Brain microvascular endothelial cell (primary cell): Measurements from ENCODE around the gene SLC9C1.

Experiments
- DNase-seq: peaks from one replicate; pipeline ENCODE4 v3.0.0-alpha.2; 2020
- H3K27ac ChIP-seq: fragments of 250-450 bp; sonication (Bioruptor Pico); 2 replicates; pipeline ENCODE4 v1.5.1; 2020; ENCODE audit warnings: mild to moderate bottlenecking, moderate library complexity
- H3K27me3 ChIP-seq: fragments of 250-450 bp; sonication (Bioruptor Pico); replicated peaks from 2 replicates; pipeline ENCODE4 v1.5.1; 2020; ENCODE audit warnings: mild to moderate bottlenecking
- H3K36me3 ChIP-seq: fragments of 250-450 bp; sonication (Bioruptor Pico); replicated peaks from 2 replicates; pipeline ENCODE4 v1.5.1; 2020; ENCODE audit warnings: mild to moderate bottlenecking
- H3K4me3 ChIP-seq: 2 replicates; pipeline ENCODE4 v1.5.1; 2011; ENCODE audit warnings: low read depth, mild to moderate bottlenecking, control low read depth, low read length, moderate library complexity
- CTCF ChIP-seq: IDR thresholded peaks from 2 replicates; pipeline ENCODE4 v1.5.1; 2011; ENCODE audit warnings: low read depth, mild to moderate bottlenecking, moderate library complexity, low read length, control low read depth, inconsistent platforms; ENCODE audit errors: missing control alignments
- in situ Hi-C: cut with HindIII; loops from 2 replicates; pipeline ENCODE4 v1.10.0; 2017; ENCODE audit warnings: low sequenced_read_pairs, low pct_ligation_motif_present

SLC9C1 gene

GRCh38 chr3:112132554-112132953, 161.5 kb downstream of the SLC9C1 start:
- H3K27ac ChIP-seq, result no peak overlapping the region

GRCh38 chr3:112132088-112132487, 161.9 kb downstream of the SLC9C1 start:
- in situ Hi-C loops, result no loop called here
- no peak for TF ChIP-seq CTCF
- DNase-seq, result no peak
- Histone ChIP-seq H3K4me3 (no peak overlapping the region), H3K36me3 (no peaks in the 10 kb centered on the region), H3K27ac (no peak overlapping the region), H3K27me3 (no peaks in the 10 kb centered on the region)

More at GRCh38 chr3:112132554-112132953, 161.5 kb downstream of the SLC9C1 start:
- no peak for TF ChIP-seq CTCF
- H3K36me3 ChIP-seq, result no peaks in the 10 kb centered on the region
- DNase-seq, result no peak
- in situ Hi-C loops, result no loop called here
- H3K4me3 ChIP-seq, result no peak overlapping the region
- no peaks in the 10 kb centered on the region for H3K27me3 ChIP-seq

DNA sequence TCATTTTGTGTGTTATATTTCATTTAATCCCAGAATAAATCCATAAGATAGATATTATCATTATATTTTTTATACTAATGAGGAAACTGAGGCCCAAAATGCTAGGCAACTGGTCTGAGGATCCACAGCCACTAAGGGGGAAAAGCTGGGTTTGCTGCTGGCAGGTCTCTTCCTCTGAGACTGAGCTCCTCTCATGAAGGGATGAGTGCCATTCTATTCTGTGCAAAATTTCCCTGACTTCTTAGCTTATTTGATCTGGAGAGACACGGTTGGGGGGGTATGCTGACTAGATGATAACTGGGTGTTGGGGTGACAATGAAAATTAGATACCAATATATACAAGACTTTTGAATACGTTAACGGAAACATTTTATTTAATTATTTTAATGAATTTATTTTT, 162.9 kb downstream of the SLC9C1 start:
- Histone ChIP-seq H3K27ac (no peak overlapping the region), H3K27me3 (no peaks in the 10 kb centered on the region), H3K36me3 (no peaks in the 10 kb centered on the region), H3K4me3 (no peak overlapping the region)
- TF ChIP-seq CTCF, result no peak
- DNase-seq, result no peak
- in situ Hi-C loops, result no loop called here

- Histone ChIP-seq H3K27me3 (no peaks in the 10 kb centered on the region), H3K27ac (no peak overlapping the region), H3K36me3 (no peaks in the 10 kb centered on the region), H3K4me3 (no peak overlapping the region)
- no peak for DNase-seq
- in situ Hi-C loops, result no loop called here
- no peak for TF ChIP-seq CTCF
Measured at GRCh38 chr3:112130638-112130993, 163.4 kb downstream of the SLC9C1 start.

GRCh38 chr3:112129925-112130637, 163.9 kb downstream of the SLC9C1 start:
- Histone ChIP-seq H3K36me3 (no peaks in the 10 kb centered on the region), H3K4me3 (no peak overlapping the region), H3K27me3 (no peaks in the 10 kb centered on the region), H3K27ac (no peak overlapping the region)
- in situ Hi-C loops, result no loop called here
- TF ChIP-seq CTCF, result no peak
- DNase-seq, result no peak
